ENCODE measurements around the gene COPG1. TPM values are rescaled to one million over a fixed set of nuclear protein-coding genes. Genes with fewer than 3 reads are reported as not detected.

Gene COPG1
- total RNA-seq, 3 donors from 2014 or later = 82.6 to 121 (median 102) TPM

- intact Hi-C loops (cut with DNase I; ENCODE audit: low total_unique reads) = no loop called here
- no peak for TF ChIP-seq CTCF (IDR thresholded peaks at IDR 0.05)
- TF ChIP-seq POLR2AphosphoS5 (IDR thresholded peaks at IDR 0.05) = no peak
- TF ChIP-seq POLR2A (IDR thresholded peaks at IDR 0.05) = no peak
- Histone ChIP-seq H3K4me1 (peaks cover 0 to 4% of the 10 kb centered on the region in 2 donors), H3K4me3 (no peak overlapping the region), H3K27me3 (no peaks in the 10 kb centered on the region), H3K27ac (no peak overlapping the region), H3K9me3 (no peaks in the 10 kb centered on the region), H3K36me3 (peaks cover 27% of the 10 kb centered on the region)
- no peak for DNase-seq (ENCODE audit: low spot score in 2 of 2)
These were observed 5.3 kb downstream of the COPG1 start for GRCh38 chr3:129254536-129255230.

DNA sequence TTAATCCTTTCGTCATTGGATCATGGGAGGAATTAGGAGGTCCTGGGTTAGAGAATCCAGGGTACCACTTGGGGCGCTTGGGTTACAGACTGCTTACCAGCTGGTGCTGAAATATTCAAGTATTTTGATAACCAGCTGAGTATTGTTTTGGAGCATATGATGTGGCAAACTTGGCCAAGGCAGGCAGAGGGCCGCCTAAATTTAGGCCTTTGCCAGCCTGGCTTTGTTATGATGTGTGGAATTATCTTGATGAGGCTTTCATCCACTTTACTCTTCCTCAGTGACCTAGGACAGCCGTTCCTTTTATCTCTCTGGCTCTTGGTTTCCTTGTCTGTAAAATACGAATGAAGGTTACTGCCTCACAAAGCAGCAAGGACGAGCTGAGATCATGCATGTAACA is 6.9 kb downstream of the COPG1 start:
- Histone ChIP-seq H3K27me3 (no peaks in the 10 kb centered on the region), H3K9me3 (no peaks in the 10 kb centered on the region), H3K4me1 (no peaks in the 10 kb centered on the region), H3K27ac (no peak overlapping the region), H3K4me3 (no peak overlapping the region), H3K36me3 (peaks cover 41% of the 10 kb centered on the region)
- no peak for TF ChIP-seq CTCF (IDR thresholded peaks at IDR 0.05)
- intact Hi-C loops (cut with DNase I; ENCODE audit: low total_unique reads) = no loop called here
- no peak for DNase-seq (ENCODE audit: low spot score in 2 of 2)

DNA sequence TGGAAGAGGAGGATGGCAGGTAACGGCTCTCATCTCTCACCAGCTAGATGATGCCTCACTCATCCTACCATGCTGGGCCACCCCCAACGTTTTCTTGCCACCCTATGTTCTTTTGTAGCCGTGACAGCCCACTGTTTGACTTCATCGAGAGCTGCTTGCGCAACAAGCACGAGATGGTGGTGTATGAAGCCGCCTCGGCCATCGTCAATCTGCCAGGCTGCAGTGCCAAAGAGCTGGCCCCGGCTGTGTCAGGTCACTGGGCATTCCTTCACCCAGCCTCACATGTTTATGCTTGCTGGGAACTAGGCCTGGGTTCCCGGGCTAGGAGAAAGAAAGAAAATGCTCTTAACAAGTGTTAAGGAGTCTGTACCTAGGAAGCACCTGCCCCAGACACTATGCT is 8.2 kb downstream of the COPG1 start:
- no peaks in the 10 kb centered on the region for H3K9me3 ChIP-seq
- intact Hi-C loops (cut with DNase I; ENCODE audit: low total_unique reads) = no loop called here
- H3K4me1 ChIP-seq = no peaks in the 10 kb centered on the region
- TF ChIP-seq CTCF (IDR thresholded peaks at IDR 0.05) (no peak), POLR2AphosphoS5 (IDR thresholded peaks at IDR 0.05) (no peak), POLR2A (IDR thresholded peaks at IDR 0.05) (no peak)
- peaks cover 41% of the 10 kb centered on the region for H3K36me3 ChIP-seq
- H3K4me3 ChIP-seq = no peak overlapping the region
- H3K27ac ChIP-seq = no peak overlapping the region
- no peaks in the 10 kb centered on the region for H3K27me3 ChIP-seq
- DNase-seq (ENCODE audit: low spot score in 2 of 2) = no peak

DNA sequence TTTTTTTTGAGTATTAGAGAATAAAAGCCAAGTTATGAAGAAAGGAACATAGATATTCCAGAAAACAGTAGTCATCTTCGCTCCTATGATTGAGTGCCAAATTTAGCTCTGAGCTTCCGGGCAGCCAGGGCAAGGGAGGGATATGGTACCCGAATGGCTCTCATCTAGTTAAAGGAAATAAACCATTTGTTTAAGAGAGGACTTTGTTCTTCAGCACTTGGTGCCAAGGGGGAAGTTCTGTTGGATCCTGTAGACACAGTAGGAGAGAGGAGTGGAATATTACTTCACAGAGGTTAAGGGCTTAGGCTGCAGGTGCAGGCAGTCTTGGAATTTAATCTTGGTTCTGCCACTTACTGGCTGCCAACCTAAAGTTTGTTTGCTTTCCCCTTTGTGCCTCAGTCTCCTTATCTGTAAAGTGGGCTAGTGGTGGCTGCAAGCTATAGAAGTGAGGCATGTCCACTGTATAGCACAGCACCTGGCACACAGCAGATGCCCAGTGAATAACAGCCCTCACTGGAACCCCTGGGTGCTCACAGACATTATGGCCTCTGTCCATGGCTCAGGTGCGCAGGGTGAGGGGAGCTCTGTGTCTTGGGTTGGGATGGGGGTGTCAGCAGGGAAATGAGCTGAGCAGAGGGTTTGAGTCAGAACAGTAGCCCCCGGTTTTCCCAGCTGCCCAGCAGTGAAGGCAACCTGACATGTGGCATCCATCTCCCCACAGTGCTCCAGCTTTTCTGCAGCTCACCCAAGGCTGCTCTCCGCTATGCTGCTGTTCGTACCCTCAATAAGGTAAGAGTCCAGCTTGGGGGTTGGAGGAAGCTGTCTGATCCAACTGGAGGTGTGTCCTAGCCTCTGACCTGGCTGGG is 10.4 kb downstream of the COPG1 start:
- DNase-seq (ENCODE audit: low spot score in 2 of 2) = peak in 1 of 2 donors; percentile 9
- no peak overlapping the region for H3K4me3 ChIP-seq
- intact Hi-C loops (cut with DNase I; ENCODE audit: low total_unique reads) = no loop called here
- no peaks in the 10 kb centered on the region for H3K27me3 ChIP-seq
- H3K4me1 ChIP-seq = no peaks in the 10 kb centered on the region
- peaks cover 32% of the 10 kb centered on the region for H3K36me3 ChIP-seq
- no peak overlapping the region for H3K27ac ChIP-seq
- H3K9me3 ChIP-seq = no peaks in the 10 kb centered on the region
- no peak for TF ChIP-seq CTCF (IDR thresholded peaks at IDR 0.05)

DNA sequence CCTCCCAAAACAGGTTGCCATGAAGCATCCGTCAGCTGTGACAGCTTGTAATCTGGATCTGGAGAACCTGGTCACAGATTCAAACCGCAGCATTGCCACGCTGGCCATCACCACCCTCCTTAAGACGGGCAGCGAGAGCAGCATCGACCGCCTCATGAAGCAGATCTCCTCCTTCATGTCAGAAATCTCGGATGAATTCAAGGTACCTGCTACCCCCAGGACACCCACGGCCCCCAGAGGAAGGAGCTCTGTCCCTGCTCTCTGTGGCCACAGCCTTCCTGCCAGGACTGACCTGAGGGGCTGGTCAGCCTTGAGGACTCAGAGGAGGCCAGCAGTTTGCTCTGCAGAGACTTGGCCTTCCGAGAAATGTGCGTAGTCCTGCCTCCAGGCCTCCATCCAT is 11.2 kb downstream of the COPG1 start:
- Histone ChIP-seq H3K27me3 (no peaks in the 10 kb centered on the region), H3K9me3 (no peaks in the 10 kb centered on the region), H3K27ac (no peak overlapping the region), H3K4me3 (no peak overlapping the region), H3K4me1 (no peaks in the 10 kb centered on the region), H3K36me3 (peaks cover 32% of the 10 kb centered on the region)
- no peak for TF ChIP-seq POLR2AphosphoS5 (IDR thresholded peaks at IDR 0.05)
- intact Hi-C loops (cut with DNase I; ENCODE audit: low total_unique reads) = no loop called here
- DNase-seq (ENCODE audit: low spot score in 2 of 2) = no peak

All from breast epithelium (tissue), 4 donors.